Activated CD8-positive, alpha-beta T cell treated with anti-CD3 and anti-CD28 coated beads, Interleukin-2, amount 10 ng/mL, durations not matched to agents 7 days and 5 days (primary cell): ENCODE measurements around the gene ST3GAL6. TPM values are rescaled to one million over a fixed set of nuclear protein-coding genes. Genes with fewer than 3 reads are reported as not detected.

Experiments used
- ATAC-seq: fragments of 150-1000 bp; cut with Tn5 transposase; one replicate; pipeline ENCODE4 v1.10.0; 2021; ENCODE audit warnings: moderate library complexity
- CTCF ChIA-PET: fragments of 350-600 bp; sonication (Branson Sonifier 250); formaldehyde crosslinking; loops from one replicate; lab custom pipeline; 2021; ENCODE audit warnings: antibody characterized with exemption; lab: Charles Lee
- POLR2A ChIA-PET: fragments of 350-600 bp; sonication (Branson Sonifier 250); formaldehyde crosslinking; loops from one replicate; lab custom pipeline; 2021; ENCODE audit warnings: antibody characterized with exemption; lab: Charles Lee
- DNase-seq: peaks from one replicate; pipeline ENCODE4 v3.0.0-alpha.2; 2020
- H3K27ac Mint-ChIP-seq: one replicate; pipeline ENCODE4 v1.8.0; 2021; ENCODE audit warnings: mild to moderate bottlenecking, mixed read lengths
- H3K27me3 Mint-ChIP-seq: one replicate; pipeline ENCODE4 v1.8.0; 2021; ENCODE audit warnings: low read depth, mixed read lengths
- H3K36me3 Mint-ChIP-seq: one replicate; pipeline ENCODE4 v1.8.0; 2021; ENCODE audit warnings: low read depth, mixed read lengths
- H3K4me1 Mint-ChIP-seq: one replicate; pipeline ENCODE4 v1.8.0; 2021; ENCODE audit warnings: low read depth, mixed read lengths
- H3K4me3 Mint-ChIP-seq: one replicate; pipeline ENCODE4 v1.8.0; 2021; ENCODE audit warnings: mild to moderate bottlenecking, mixed read lengths
- H3K9me3 Mint-ChIP-seq: one replicate; pipeline ENCODE4 v1.8.0; 2022; ENCODE audit warnings: mixed read lengths; ENCODE audit not compliant: insufficient read depth
- total RNA-seq, 2 experiments: library from RNA; stranded (reverse); gene quantifications; one replicate each; pipeline ENCODE4 v1.2.3, GENCODE V29; 2021

Gene ST3GAL6, protein sequence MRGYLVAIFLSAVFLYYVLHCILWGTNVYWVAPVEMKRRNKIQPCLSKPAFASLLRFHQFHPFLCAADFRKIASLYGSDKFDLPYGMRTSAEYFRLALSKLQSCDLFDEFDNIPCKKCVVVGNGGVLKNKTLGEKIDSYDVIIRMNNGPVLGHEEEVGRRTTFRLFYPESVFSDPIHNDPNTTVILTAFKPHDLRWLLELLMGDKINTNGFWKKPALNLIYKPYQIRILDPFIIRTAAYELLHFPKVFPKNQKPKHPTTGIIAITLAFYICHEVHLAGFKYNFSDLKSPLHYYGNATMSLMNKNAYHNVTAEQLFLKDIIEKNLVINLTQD
- not detected for total RNA-seq

DNA sequence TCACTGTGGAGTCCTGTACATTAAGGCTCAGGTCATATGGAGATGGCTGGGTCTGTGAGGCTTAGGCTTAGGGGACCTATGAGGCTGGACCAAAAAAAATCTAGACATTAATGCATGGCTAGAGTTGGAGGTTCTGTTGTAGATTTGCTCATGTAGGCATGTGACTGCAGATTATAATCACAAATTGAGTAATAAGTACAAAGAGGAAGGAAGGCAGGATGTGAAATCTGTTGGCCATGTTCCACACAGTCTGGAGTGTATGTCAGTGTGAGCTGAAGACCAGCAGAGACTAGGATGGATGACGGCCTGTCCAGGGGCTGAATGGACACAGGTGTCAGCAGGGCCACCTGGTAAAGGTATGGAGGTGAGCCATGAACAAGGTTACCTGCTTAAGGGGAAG is at the start of gene ST3GAL6:
TSS of gene ST3GAL6 (plus strand) at position 265 of the 400 bp plus-strand sequence. CDS start 5,101 bp downstream, outside the sequence.
- ATAC-seq, result no peak
- Mint-ChIP-seq H3K27me3 (peaks cover 19% of the 10 kb centered on the region), H3K4me3 (no peak within 1 kb of the TSS), H3K9me3 (no peaks in the 10 kb centered on the region), H3K36me3 (no peaks in the 10 kb centered on the region), H3K27ac (no peak within 1 kb of the TSS), H3K4me1 (peaks cover 3% of the 10 kb centered on the region)
- DNase-seq, result no peak
- ChIA-PET POLR2A (no interaction called here), CTCF (no interaction called here)

DNA sequence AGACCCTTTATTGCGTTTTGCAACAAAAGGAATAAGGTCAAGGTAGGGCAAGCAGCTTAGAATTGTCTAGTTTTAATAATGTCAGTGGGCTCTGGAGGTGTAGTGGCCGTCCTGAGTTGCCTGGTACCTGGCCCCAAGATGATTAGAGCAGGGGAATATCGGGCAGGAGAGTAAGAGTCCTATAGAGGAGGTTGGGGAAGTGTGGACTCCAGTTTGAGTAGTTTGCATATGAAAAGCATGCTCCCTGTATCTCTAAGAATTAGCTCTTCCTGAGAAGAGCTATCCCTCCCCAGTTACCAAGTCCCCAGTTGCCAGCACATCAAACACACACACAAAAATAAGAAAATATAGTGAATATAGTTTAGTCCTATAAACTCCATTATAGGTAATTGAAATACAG is 49.2 kb upstream of the ST3GAL6 start:
- Mint-ChIP-seq H3K36me3 (no peaks in the 10 kb centered on the region), H3K27me3 (peaks cover 4% of the 10 kb centered on the region), H3K4me3 (no peak overlapping the region), H3K27ac (no peak overlapping the region), H3K4me1 (no peaks in the 10 kb centered on the region), H3K9me3 (no peaks in the 10 kb centered on the region)
- CTCF ChIA-PET, result no interaction called here
- POLR2A ChIA-PET, result no interaction called here
- DNase-seq (no peak), ATAC-seq (no peak)

DNA sequence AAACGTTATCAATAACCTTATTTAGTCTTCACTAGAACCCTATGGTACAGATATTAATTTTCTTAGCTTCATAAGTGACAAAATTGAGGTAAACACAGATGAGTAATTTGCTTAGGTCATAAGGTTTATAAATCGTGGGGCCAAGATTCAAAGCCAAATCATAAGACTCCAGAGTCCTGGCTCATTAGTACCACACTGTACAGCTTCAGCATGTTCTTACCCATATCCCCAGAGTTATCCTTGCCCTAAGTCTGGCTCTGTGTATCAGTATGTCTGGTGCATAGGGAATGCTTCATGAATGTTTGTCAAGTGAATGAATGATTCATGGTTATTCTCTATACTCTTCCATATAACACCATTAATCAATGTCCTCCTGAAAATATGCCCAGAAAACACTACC is 45.6 kb upstream of the ST3GAL6 start:
- H3K9me3 Mint-ChIP-seq, result no peaks in the 10 kb centered on the region
- H3K27me3 Mint-ChIP-seq, result peaks cover 4% of the 10 kb centered on the region
- no peak for ATAC-seq
- no peak for DNase-seq
- no peak overlapping the region for H3K27ac Mint-ChIP-seq
- no peaks in the 10 kb centered on the region for H3K36me3 Mint-ChIP-seq
- CTCF ChIA-PET, result no interaction called here
- H3K4me1 Mint-ChIP-seq, result no peaks in the 10 kb centered on the region
- POLR2A ChIA-PET, result no interaction called here
- no peak overlapping the region for H3K4me3 Mint-ChIP-seq

DNA sequence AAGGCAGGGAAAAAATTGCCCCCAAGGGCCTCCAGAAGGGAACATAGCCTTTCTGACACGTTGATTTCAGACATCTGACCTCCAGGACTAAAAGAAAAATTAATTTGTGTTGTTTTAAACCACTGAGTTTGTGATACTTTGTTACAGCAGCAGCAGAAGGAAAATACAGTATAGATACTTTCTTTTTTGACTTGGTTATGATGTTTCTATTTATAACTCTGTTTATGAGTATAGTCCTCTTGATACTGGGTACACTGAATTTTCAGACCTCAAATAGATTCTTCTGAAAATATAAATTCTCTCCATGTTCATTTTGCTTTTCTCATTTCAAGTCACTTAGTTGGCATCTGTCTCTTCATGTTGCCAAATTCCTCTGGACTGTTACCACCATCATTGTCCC is 44.4 kb upstream of the ST3GAL6 start:
- H3K4me3 Mint-ChIP-seq, result no peak overlapping the region
- no peaks in the 10 kb centered on the region for H3K4me1 Mint-ChIP-seq
- ATAC-seq, result no peak
- no peak for DNase-seq
- ChIA-PET POLR2A (no interaction called here), CTCF (no interaction called here)
- no peaks in the 10 kb centered on the region for H3K36me3 Mint-ChIP-seq
- peaks cover 6% of the 10 kb centered on the region for H3K27me3 Mint-ChIP-seq
- H3K27ac Mint-ChIP-seq, result no peak overlapping the region
- no peaks in the 10 kb centered on the region for H3K9me3 Mint-ChIP-seq

DNA sequence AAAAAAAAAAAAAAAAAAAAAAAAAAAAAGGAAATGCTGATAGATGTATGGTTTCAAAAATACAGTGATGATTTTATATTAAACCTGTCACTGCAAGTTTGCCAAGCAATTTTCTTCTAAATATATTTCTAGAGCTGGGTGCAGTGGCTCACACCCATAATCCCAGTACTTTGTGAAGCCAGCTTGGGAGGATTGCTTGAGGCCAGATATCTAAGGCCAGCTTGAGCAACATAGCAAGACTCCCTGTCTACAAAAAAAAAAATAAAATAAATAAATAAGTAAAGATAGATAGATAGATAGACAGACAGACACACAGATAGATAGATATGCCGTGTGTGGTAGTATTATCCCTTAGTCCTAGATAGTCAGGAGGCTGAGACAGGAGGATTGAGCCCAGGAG is 41.4 kb upstream of the ST3GAL6 start:
- no peak for DNase-seq
- Mint-ChIP-seq H3K9me3 (no peaks in the 10 kb centered on the region), H3K27me3 (peaks cover 14% of the 10 kb centered on the region), H3K4me3 (no peak overlapping the region), H3K27ac (no peak overlapping the region), H3K36me3 (no peaks in the 10 kb centered on the region), H3K4me1 (no peaks in the 10 kb centered on the region)
- ChIA-PET CTCF (no interaction called here), POLR2A (no interaction called here)
- ATAC-seq, result no peak

DNA sequence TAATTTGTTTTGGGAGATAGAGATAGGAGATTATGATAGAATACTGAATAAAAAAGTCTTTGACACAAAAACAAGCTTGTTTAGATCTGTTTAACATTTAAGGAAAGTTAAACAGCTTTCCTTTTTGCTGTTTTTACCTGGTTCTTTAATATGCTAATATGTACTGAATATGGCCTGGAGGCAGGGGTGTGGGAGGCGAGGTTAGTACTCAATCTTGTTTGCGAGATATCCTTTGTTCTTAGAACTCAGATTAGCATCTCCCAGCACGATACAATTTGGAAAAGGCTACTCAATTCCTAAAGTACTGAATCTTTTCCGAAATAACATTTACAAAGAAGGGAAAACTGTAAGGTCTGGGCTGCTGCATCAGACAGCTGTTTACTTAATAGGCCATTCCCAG is 40.8 kb upstream of the ST3GAL6 start:
- no peaks in the 10 kb centered on the region for H3K9me3 Mint-ChIP-seq
- peaks cover 17% of the 10 kb centered on the region for H3K27me3 Mint-ChIP-seq
- no peak for DNase-seq
- H3K4me1 Mint-ChIP-seq, result no peaks in the 10 kb centered on the region
- ChIA-PET CTCF (no interaction called here), POLR2A (no interaction called here)
- ATAC-seq, result no peak
- H3K27ac Mint-ChIP-seq, result no peak overlapping the region
- no peaks in the 10 kb centered on the region for H3K36me3 Mint-ChIP-seq
- H3K4me3 Mint-ChIP-seq, result no peak overlapping the region

DNA sequence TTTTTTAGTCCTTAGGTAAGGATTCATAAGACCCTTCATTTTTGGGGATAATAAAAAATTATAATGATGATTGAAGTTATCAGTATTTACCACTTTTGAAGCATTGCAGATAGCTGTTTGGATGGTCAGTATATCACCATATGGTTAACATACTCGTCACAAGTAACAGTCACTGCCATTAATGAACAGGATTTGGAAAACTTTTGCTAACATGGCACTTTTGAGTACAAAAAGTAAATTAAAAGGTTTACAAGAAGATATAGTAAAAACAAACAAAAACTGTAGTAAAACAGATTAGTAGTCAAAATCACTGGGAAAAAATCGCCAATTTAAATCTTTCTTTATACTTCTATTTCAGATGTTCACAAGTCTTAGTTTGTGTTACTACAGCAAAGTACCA is 37.8 kb upstream of the ST3GAL6 start:
- Mint-ChIP-seq H3K9me3 (no peaks in the 10 kb centered on the region), H3K27ac (no peak overlapping the region), H3K4me3 (no peak overlapping the region), H3K36me3 (no peaks in the 10 kb centered on the region), H3K27me3 (peaks cover 30% of the 10 kb centered on the region), H3K4me1 (no peaks in the 10 kb centered on the region)
- ATAC-seq (no peak), DNase-seq (no peak)
- ChIA-PET CTCF (no interaction called here), POLR2A (no interaction called here)

DNA sequence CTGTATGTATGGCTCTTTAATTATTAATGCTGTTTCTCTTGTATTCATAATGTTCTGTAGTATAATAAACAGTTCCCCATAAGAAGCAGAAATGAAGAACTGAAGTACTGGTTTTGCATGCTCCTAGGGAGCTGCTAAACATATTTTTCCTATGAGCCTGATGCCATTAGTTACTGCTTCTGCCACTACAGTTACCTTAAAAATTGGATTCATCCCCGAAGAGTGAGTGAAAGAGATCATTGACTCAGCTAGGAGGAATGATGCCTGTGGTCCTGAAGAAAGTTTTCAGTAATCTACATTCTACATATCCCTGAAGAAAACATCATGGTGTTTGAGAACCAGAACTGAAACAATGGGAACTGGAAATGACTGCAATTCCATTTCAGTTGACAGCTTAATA is 37.1 kb upstream of the ST3GAL6 start:
- peaks cover 35% of the 10 kb centered on the region for H3K27me3 Mint-ChIP-seq
- no peak overlapping the region for H3K4me3 Mint-ChIP-seq
- no peaks in the 10 kb centered on the region for H3K36me3 Mint-ChIP-seq
- no peaks in the 10 kb centered on the region for H3K9me3 Mint-ChIP-seq
- DNase-seq (no peak), ATAC-seq (no peak)
- H3K27ac Mint-ChIP-seq, result no peak overlapping the region
- ChIA-PET POLR2A (no interaction called here), CTCF (no interaction called here)
- H3K4me1 Mint-ChIP-seq, result no peaks in the 10 kb centered on the region

DNA sequence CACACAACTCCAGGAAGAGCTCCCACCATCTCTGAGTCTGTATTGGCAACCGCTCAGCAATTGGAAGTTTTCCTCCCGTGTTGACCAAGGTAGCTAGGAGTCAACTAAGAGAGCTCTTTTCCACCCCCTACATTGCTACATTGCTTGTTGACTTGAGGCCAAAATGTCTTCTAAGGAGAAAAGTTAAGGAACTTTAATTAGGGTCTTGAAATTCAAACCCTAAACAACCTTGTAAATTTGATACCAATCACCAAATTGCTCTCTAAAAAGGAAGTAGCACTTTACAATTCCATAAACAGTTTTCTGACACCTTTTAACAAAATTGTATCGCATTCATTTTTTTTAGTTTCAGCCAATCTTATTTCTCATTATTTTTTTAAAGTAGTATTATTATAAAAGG is 35.5 kb upstream of the ST3GAL6 start:
- H3K9me3 Mint-ChIP-seq, result no peaks in the 10 kb centered on the region
- no peak overlapping the region for H3K4me3 Mint-ChIP-seq
- no peak overlapping the region for H3K27ac Mint-ChIP-seq
- H3K4me1 Mint-ChIP-seq, result peaks cover 6% of the 10 kb centered on the region
- H3K36me3 Mint-ChIP-seq, result no peaks in the 10 kb centered on the region
- no peak for DNase-seq
- peaks cover 37% of the 10 kb centered on the region for H3K27me3 Mint-ChIP-seq
- POLR2A ChIA-PET, result no interaction called here
- CTCF ChIA-PET, result interaction anchor here (0.8 kb wide), 1 partner anchor 8 kb away, joined by 3 read pairs; no protein-coding TSS in a partner anchor
- no peak for ATAC-seq

DNA sequence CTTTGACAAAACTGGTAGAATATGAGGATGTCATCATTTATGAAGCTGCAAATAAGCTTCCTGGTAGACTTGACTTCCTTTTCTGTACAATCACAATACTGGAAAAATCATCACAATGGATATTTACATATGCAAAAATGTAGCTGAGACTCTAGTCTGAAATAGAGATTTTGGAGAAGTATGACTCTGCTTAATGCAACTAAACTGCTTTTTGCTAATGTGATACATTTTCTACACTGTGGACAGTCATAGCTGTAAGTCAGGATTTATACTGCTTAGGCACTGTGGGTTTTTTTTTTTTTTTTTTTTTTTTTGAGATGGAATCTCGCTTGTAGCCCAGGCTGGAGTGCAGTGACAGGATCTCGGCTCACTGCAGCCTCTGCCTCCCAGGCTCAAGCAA is 34.5 kb upstream of the ST3GAL6 start:
- ChIA-PET CTCF (no interaction called here), POLR2A (no interaction called here)
- H3K27me3 Mint-ChIP-seq, result peaks cover 41% of the 10 kb centered on the region
- peaks cover 11% of the 10 kb centered on the region for H3K4me1 Mint-ChIP-seq
- no peak overlapping the region for H3K4me3 Mint-ChIP-seq
- no peak for DNase-seq
- no peaks in the 10 kb centered on the region for H3K36me3 Mint-ChIP-seq
- H3K9me3 Mint-ChIP-seq, result no peaks in the 10 kb centered on the region
- no peak overlapping the region for H3K27ac Mint-ChIP-seq
- ATAC-seq, result no peak

DNA sequence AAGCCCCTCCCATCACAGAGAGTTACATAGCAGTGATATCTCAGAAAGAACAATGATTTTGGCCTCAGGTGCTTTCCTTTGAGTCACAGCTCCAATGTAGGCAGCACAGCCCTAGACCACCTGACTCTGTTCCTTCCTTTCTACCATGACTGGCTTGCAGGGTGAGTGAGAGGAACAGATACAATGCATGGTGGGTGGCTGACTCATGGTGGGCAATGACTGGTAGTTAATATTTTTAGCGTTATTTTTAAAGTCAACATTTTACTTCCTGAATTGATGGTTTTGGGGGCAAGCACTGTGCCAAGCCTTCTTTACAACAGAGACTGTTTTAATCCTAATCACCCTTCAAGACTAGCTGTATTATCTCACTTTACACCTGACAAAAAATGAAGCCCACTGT is 32.8 kb upstream of the ST3GAL6 start:
- CTCF ChIA-PET, result no interaction called here
- Mint-ChIP-seq H3K27ac (no peak overlapping the region), H3K27me3 (peaks cover 47% of the 10 kb centered on the region), H3K36me3 (no peaks in the 10 kb centered on the region), H3K4me1 (peaks cover 16% of the 10 kb centered on the region), H3K4me3 (no peak overlapping the region), H3K9me3 (no peaks in the 10 kb centered on the region)
- no peak for ATAC-seq
- DNase-seq, result no peak
- POLR2A ChIA-PET, result no interaction called here

DNA sequence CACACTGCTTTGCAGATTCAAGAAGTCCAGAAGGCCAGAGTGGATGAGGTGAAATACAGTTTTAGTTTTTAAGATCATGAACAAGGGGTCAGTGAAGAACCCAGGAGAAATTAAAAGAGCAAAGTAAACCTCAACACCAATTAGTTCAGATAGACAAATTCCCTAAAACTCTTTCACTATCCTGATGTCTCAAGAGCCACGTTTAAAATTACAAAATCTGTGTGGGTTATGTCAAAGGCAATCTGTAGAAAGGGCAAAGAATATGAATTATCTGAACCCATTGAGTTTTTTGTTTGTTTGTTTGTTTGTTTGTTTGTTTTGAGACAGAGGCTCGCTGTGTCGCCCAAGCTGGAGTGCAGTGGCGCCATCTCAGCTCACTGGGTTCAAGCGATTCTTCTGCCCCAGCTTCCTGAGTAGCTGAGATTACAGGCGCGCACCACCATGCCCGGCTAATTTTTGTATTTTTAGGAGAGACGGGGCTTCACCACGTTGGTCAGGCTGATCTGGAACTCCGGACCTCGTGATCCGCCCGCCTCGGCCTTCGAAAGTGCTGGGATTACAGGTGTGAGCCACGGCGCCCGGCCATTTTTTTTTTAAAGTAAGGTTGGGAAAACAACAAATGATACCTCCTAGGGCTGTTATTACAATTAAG is 32.1 kb upstream of the ST3GAL6 start:
- H3K27ac Mint-ChIP-seq, result no peak overlapping the region
- H3K27me3 Mint-ChIP-seq, result peaks cover 50% of the 10 kb centered on the region
- no peaks in the 10 kb centered on the region for H3K36me3 Mint-ChIP-seq
- H3K4me3 Mint-ChIP-seq, result no peak overlapping the region
- no peaks in the 10 kb centered on the region for H3K9me3 Mint-ChIP-seq
- POLR2A ChIA-PET, result no interaction called here
- H3K4me1 Mint-ChIP-seq, result peaks cover 16% of the 10 kb centered on the region
- no peak for DNase-seq
- CTCF ChIA-PET, result no interaction called here
- ATAC-seq, result no peak
